Glutamatergic neuron (in vitro differentiated cells): ENCODE data around the gene AHNAK. TPM values are rescaled to one million over a fixed set of nuclear protein-coding genes. Genes with fewer than 3 reads are reported as not detected.
A peak's percentile ranks its signal among the peaks of the same experiment; 100 is the strongest.
"Not testable (repeated sequence)": the region's sequence is repeated elsewhere in the genome, so short reads cannot be mapped to it uniquely, and the experiment has no call there.

Source experiments
- DNase-seq: peaks from one replicate; pipeline ENCODE4 v3.0.0; 2022
- H3K27ac Mint-ChIP-seq: one replicate; pipeline ENCODE4 v1.8.0; 2020; ENCODE audit warnings: mild to moderate bottlenecking, mixed read lengths, inconsistent platforms; ENCODE audit not compliant: unreplicated experiment
- H3K27me3 Mint-ChIP-seq: one replicate; pipeline ENCODE4 v1.8.0; 2020; ENCODE audit warnings: mild to moderate bottlenecking, moderate library complexity, mixed read lengths, inconsistent platforms; ENCODE audit not compliant: unreplicated experiment
- H3K36me3 Mint-ChIP-seq: one replicate; pipeline ENCODE4 v1.8.0; 2020; ENCODE audit warnings: mild to moderate bottlenecking, mixed read lengths, inconsistent platforms; ENCODE audit not compliant: unreplicated experiment
- H3K4me1 Mint-ChIP-seq: one replicate; pipeline ENCODE4 v1.8.0; 2020; ENCODE audit warnings: mild to moderate bottlenecking, low read depth, mixed read lengths, inconsistent platforms; ENCODE audit not compliant: unreplicated experiment
- H3K4me3 Mint-ChIP-seq: one replicate; pipeline ENCODE4 v1.8.0; 2020; ENCODE audit warnings: mild to moderate bottlenecking, mixed read lengths, inconsistent platforms; ENCODE audit not compliant: unreplicated experiment
- H3K9me3 Mint-ChIP-seq: one replicate; pipeline ENCODE4 v1.8.0; 2020; ENCODE audit warnings: mild to moderate bottlenecking, moderate library complexity, mixed read lengths, inconsistent platforms; ENCODE audit not compliant: unreplicated experiment
- total RNA-seq: library from RNA; stranded (reverse); fragmentation: NEBNext Ultra II Directional; extraction: Animal tissue kit (Norgen Biotek cat#: 25700); gene quantifications from one replicate; pipeline ENCODE4 v1.2.1, GENCODE V29; 2021; ENCODE audit not compliant: unreplicated experiment
- TF ChIP-seq, protein P1 (sequence below): fragments of 200-600 bp; sonication (generic); IDR thresholded peaks from one replicate; pipeline ENCODE4 v1.5.0; 2021; ENCODE audit not compliant: partially characterized antibody, unreplicated experiment

AHNAK gene
- total RNA-seq, 1 donor from 2014 or later = 4.5 TPM

DNA sequence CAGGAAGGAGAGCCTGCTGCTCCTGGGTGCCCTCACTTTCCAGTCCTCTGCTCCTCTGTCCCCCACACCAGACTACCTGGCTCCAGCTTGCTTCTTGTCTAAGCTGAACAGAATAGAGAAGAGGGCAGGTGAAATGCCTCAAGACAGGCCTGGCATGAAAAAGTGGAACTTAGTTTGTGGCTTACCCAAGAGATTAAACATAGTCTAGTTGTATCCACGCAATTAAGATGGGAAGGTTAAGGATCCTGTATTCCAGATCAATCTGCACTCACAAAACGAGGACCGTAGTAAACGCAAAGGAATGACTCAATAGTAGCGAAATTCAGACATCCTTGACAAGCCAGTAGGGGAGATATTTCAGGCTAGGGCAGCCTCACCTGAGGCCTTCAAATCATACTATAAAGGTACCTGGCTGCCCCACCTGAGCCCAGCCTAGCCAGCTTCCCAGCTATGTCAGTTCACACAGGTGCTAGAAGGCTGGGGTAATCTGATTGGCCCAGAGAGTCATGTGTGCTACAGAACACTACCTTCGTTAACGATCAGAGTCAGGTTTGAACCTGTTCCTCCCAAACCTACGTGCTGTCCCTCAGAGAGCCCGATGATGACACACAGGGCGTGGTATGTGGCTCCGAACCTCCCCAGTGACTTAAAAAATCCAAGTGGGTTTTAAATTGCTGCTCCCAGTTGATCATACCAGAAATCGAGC, 46.5 kb downstream of the AHNAK start:
- Mint-ChIP-seq H3K27ac (no peak overlapping the region), H3K27me3 (peaks cover 3% of the 10 kb centered on the region), H3K4me3 (no peak overlapping the region), H3K4me1 (peaks cover 10% of the 10 kb centered on the region), H3K36me3 (no peaks in the 10 kb centered on the region), H3K9me3 (peaks cover 1% of the 10 kb centered on the region)
- DNase-seq = no peak
- TF ChIP-seq, protein P1, sequence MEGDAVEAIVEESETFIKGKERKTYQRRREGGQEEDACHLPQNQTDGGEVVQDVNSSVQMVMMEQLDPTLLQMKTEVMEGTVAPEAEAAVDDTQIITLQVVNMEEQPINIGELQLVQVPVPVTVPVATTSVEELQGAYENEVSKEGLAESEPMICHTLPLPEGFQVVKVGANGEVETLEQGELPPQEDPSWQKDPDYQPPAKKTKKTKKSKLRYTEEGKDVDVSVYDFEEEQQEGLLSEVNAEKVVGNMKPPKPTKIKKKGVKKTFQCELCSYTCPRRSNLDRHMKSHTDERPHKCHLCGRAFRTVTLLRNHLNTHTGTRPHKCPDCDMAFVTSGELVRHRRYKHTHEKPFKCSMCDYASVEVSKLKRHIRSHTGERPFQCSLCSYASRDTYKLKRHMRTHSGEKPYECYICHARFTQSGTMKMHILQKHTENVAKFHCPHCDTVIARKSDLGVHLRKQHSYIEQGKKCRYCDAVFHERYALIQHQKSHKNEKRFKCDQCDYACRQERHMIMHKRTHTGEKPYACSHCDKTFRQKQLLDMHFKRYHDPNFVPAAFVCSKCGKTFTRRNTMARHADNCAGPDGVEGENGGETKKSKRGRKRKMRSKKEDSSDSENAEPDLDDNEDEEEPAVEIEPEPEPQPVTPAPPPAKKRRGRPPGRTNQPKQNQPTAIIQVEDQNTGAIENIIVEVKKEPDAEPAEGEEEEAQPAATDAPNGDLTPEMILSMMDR = no peak

DNA sequence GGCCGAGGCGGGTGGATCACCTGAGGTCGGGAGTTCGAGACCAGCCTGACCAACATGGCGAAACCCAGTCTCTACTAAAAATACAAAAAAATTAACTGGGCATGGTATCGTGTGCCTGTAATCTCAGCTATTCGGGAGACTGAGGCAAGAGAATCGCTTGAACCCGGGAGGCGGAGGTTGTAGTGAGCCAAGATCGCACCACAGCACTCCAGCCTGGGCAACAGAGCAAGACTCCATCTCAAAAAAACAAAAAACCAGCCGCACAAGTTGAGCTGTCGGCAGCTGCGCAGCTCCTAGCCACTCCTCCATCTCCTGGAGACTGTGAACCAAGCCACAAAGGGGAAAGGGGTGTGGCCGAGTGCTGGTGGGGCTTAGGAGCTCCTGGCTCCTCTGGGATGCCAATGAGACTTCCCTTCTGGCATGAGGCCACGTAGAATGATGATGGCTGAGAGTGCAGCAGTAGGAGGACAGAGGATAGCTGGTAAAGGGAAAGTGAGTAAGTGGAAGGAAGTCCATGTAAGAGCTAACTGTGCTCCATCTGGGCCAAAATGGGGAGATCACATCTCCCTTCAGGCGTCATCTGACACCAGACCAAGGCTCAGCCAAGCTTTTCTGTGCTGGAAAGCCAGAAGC, 47.2 kb downstream of the AHNAK start:
- not testable (repeated sequence) for H3K9me3 Mint-ChIP-seq, H3K27me3 Mint-ChIP-seq, H3K4me3 Mint-ChIP-seq, H3K4me1 Mint-ChIP-seq, H3K36me3 Mint-ChIP-seq, DNase-seq
- peak overlapping the region; percentile 33 for H3K27ac Mint-ChIP-seq

DNA sequence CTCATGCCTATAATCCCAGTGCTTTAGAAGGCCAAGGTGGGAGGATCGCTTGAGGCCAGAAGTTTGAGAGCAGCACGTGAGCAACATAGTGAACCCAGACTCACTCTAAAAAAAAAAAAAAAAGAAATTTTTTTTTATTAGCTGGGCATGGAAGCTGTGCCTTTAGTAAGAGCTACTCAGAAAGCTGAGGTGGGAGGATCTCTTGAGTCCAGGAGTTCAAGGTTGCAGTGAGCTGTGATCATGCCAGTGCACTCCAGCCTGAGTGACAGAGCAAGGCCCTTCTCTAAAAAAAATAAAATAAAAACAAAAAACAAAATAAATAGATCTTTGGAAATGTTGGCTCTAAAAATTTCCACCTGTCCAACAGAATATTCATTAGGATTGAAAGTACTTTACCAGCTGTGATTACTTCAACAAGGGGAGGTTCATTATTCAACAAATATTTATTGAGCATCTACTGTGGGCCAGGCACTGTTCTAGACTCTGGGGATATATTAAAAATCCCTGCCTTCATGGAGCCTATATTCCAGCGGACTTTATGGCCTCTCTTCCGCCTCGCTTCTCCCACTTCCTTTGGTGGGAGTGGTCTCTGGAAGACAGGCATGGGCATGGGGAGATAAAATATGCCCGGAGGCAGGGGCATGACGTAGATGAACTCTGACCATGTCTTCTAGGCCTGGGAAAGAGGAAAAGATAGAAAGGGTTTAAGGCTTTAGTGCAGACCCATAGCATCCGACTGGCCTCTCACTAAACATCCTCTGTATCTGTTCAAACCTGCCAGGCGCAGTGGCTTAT, 47.9 kb downstream of the AHNAK start:
- H3K27ac Mint-ChIP-seq = no peak overlapping the region
- peaks cover 3% of the 10 kb centered on the region for H3K27me3 Mint-ChIP-seq
- peaks cover 1% of the 10 kb centered on the region for H3K9me3 Mint-ChIP-seq
- H3K4me1 Mint-ChIP-seq = peaks cover 4% of the 10 kb centered on the region
- H3K4me3 Mint-ChIP-seq = no peak overlapping the region
- DNase-seq = no peak
- TF ChIP-seq, protein P1 = no peak
- H3K36me3 Mint-ChIP-seq = no peaks in the 10 kb centered on the region

DNA sequence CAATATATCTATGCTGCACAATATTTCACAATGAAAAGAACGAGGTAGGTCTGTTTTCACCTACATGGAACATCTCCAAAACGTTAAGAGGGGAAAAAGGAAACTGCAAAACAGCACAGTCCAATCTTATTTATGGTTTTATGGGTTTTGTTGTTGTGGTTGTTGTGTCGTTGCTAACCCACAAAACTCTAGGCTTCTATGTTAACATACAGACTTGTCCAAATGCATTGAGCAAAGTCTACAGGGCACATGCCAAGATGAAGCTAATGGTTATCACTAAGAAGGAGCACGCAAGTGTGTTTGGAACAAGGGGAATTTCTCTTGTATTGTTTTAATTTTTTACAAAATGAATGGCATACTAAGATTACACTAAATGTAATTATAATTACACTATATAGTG, 48.6 kb downstream of the AHNAK start:
- Mint-ChIP-seq H3K36me3 (no peaks in the 10 kb centered on the region), H3K27ac (no peak overlapping the region), H3K4me1 (peaks cover 4% of the 10 kb centered on the region), H3K9me3 (peaks cover 1% of the 10 kb centered on the region), H3K27me3 (peaks cover 3% of the 10 kb centered on the region), H3K4me3 (no peak overlapping the region)
- no peak for DNase-seq
- TF ChIP-seq, protein P1 = no peak

DNA sequence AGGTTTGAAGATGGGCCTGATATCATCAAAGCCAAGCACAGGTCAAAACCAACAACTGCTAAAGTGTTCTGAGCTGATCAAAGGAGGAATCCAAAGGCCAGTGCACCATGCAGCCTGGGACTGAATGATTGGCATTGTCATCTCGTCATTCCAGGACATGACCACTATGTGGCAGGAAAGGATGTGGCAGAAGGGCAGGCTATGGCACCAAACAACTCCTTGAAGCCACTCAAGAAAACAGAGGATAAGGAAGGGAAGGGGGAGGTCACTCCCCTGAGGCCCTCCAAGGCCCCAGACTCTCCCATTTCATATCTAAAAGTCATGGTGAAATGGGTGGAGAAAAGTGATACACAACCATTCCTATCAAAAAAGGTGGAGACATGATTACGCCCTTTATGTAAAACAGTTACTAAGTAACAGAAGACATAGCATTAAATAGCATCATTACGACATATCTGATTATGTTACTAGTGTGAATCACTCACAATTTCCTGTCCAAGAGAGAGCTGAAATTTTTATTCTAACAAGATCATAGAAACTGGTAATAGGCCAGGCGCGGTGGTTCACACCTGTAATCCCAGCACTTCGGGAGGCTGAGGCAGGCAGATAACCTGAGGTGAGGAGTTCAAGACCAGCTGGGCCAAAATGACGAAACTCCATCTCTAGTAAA, 49.3 kb downstream of the AHNAK start:
- Mint-ChIP-seq H3K36me3 (no peaks in the 10 kb centered on the region), H3K27ac (no peak overlapping the region), H3K27me3 (peaks cover 3% of the 10 kb centered on the region), H3K4me3 (no peak overlapping the region), H3K9me3 (peaks cover 1% of the 10 kb centered on the region), H3K4me1 (peaks cover 4% of the 10 kb centered on the region)
- DNase-seq = no peak
- TF ChIP-seq, protein P1 = no peak
